HG03135 (cell line): ENCODE data around the gene CDK16.
A peak's percentile ranks its signal among the peaks of the same experiment; 100 is the strongest.

Experiments
- ATAC-seq: cut with Tn5 transposase; IDR thresholded peaks from one replicate; pipeline ENCODE4 v1.9.1; 2021; ENCODE audit warnings: mild to moderate bottlenecking, moderate library complexity; ENCODE audit not compliant: unreplicated experiment

CDK16 gene

DNA sequence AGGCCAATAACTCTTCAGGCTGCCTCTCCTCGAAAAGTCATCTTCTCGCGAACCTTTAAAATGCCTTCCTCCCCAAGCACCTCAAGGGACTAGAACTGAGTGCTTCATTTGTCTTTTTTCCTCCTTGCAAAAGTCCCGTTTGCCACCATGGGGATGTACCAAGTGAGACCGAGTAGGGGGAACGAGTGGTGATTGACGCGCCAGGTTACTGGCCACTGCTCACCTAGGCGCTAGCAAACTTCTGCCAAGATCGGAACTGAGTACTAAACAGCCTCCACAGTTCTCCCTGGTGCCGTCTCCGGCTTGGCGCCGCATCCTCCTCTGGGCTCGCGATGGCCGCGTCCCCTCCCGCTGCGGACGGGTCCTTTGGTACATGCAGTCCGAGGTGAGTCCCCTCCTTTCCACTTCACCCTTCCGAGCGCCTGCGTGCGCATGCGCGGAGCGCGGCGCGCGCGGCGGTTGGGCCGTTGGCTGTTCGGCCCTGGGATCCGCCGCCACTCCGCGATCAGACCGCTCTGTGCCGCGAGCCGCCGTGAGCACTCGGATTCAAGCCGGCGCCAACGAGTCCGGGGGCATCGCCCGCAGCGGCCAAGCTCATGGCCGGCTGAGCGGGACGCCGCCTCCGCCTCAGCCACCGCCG is at the start of gene CDK16:
Gene CDK16 (plus strand): TSS at position 402 of the 640 bp plus-strand sequence. CDS start 4,877 bp downstream, outside the sequence.
- ATAC-seq = peak; percentile 47

DNA sequence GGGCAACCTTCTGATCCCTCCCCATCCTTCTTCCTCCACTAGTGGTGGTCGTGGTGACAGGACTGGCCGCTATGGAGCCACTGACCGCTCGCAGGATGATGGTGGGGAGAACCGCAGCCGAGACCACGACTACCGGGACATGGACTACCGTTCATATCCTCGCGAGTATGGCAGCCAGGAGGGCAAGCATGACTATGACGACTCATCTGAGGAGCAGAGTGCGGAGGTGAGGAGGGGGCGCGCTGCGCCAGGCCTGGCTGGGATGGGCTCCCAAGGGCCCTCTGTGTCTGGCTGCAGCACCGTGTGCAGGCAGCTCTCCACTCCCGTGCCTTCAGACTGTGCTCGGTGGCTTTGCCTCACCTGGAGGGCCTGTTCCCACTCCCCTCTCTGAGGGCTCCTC is 49.2 kb upstream of the CDK16 start:
- ATAC-seq = no peak

DNA sequence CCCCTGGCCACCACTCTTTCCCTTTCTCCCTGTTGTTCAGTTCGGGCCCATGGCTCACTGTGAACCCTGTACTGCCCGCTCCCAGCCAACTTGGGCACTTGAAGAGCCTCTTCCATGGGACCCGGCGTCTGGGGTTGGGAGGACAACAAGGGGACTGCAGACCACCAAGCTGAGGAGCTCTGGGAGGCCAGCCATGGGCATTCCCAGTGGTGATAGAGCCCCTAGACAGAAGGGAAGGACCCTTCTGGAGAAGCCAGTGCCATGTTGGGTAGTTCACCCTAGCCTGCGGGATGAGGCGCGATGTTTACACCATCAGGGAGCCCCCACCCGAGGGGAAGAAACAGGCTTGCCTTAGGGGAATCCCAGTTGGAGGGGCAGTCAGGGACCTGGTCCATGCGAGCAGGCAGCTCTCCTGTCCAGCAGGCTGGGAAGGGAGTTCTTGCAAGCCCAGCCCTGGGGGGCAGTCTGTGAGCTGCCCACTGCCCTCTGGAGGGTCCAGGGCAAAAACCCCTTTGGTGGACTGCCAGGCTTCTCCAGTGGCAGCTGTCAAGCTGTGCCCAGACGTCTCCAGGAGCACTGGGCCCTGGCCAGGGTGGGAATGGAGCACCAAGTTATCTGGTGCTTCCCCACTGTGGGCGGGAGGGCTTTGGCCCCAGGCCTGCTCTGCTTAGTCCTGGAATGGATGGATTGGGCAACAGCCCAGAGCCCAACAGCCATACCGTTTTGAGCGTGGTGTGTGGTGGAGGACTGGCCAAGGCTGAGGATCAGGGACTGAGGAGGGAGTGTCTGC is 48.6 kb upstream of the CDK16 start:
- ATAC-seq = no peak

GRCh38 chrX:47170861-47171692 is 47.4 kb upstream of the CDK16 start:
- no peak for ATAC-seq

GRCh38 chrX:47171996-47172395 is 46.5 kb upstream of the CDK16 start:
- no peak for ATAC-seq

GRCh38 chrX:47172549-47172948 is 45.9 kb upstream of the CDK16 start:
- ATAC-seq = no peak

- ATAC-seq = no peak
Measured at GRCh38 chrX:47172971-47173792, 45.3 kb upstream of the CDK16 start.

DNA sequence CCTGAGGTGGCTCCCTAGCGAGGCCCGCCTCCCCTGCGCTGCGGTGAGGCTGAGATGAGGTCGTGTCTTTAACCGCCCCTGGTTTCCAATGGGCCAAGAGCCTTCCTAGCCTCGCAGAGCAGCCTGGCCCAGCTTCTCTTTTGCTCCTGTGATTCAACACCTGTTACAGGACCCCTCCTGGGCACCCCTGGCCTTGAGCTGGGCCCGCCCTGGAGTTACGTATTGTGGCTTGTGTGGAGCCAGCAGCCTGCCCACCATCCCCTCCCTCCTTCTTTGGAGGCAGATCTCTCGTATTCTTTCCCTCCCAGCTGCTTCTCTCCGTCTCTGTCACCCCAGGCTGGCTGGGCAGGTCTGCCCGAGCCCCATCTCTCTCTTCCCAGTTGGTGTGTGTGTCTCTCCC is 44.1 kb upstream of the CDK16 start:
- ATAC-seq = no peak

- no peak for ATAC-seq
Measured at GRCh38 chrX:47174846-47175587, 43.5 kb upstream of the CDK16 start.

GRCh38 chrX:47175588-47175980 is 42.9 kb upstream of the CDK16 start:
- ATAC-seq = no peak

- ATAC-seq = no peak
Measured at GRCh38 chrX:47176101-47176740, 42.3 kb upstream of the CDK16 start.

DNA sequence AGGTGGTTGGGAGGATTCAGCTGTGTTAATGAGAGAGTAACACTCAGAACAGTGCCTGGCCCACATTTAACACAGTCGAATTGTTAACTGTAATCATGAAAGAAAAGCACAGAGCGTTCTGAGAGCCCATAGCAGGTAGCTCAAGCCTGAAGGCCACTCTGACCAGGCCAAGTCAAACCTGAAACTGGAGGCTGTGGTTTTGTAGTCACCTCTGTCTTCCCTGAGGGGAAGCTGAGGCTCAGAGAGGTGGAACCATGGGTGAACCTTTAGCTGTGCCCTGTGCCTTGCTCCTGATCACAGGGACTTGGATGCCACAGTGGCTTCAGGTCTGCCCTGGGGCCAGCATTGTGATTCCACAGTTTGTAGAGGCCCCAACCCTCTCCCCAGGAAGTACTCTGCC is 41.4 kb upstream of the CDK16 start:
- no peak for ATAC-seq

DNA sequence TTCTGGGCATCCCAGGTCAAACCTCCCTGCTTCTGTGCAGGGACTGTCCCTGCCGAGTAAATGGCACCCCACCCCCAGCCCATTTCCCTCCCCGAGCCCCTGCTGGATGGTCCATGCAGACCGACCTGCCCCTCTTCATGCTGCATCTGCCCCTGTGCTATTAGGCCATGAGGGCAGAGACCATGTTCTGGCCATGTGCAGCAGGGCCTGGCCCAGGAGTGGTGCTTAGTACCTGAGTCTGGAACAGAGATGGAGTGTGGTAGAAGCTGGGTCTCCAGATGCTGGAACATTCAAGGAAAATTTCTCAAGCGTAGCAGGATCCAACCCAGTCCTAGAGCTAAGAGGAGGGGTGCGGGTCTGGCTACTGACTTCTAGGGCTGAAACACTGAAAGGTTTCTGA is 40.1 kb upstream of the CDK16 start:
- no peak for ATAC-seq

GRCh38 chrX:47179221-47179927 is 39.1 kb upstream of the CDK16 start:
- no peak for ATAC-seq

GRCh38 chrX:47179928-47180255 is 38.6 kb upstream of the CDK16 start:
- no peak for ATAC-seq

DNA sequence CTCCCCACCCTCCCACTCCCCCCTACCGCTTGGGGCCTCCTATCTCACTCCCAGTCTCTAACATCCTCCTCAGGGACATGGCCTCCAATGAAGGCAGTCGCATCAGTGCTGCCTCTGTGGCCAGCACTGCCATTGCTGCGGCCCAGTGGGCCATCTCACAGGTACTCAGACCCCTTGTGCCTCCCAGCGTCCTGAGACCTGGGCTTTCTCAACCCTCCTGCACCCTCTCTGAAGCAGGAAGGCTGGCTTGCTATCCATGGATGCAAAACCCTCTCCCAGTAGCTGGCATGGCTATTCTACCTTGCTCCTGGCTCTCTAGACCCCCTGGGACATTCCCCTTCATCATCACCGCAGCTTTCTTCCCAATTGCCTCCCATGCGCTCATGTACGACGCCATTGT is 38.1 kb upstream of the CDK16 start:
- ATAC-seq = no peak

DNA sequence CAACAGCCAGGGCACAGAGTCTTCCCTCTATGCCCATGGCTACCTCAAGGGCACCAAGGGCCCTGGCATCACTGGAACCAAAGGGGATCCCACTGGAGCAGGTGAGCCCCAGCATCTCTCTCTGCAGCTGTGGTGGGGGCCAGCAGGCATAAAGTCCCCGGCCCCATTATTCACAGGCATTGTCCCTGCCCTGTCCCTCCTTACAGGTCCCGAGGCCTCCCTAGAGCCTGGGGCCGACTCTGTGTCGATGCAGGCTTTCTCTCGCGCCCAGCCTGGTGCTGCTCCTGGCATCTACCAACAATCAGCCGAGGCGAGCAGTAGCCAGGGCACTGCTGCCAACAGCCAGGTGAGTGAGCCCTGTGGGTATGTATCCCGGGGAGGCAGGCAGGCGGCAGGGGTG is 37.2 kb upstream of the CDK16 start:
- ATAC-seq = no peak

GRCh38 chrX:47182106-47182700 is 36.3 kb upstream of the CDK16 start:
- no peak for ATAC-seq

GRCh38 chrX:47184486-47184885 is 34.0 kb upstream of the CDK16 start:
- no peak for ATAC-seq
